Embryonic facial prominence (tissue), 1 donor: ENCODE results near the gene DRAXIN.

ENCODE experiments used
- DNase-seq: peaks from one replicate; pipeline ENCODE4 v3.0.0-alpha.2; 2016; ENCODE audit errors: extremely low spot score

The DRAXIN gene, protein sequence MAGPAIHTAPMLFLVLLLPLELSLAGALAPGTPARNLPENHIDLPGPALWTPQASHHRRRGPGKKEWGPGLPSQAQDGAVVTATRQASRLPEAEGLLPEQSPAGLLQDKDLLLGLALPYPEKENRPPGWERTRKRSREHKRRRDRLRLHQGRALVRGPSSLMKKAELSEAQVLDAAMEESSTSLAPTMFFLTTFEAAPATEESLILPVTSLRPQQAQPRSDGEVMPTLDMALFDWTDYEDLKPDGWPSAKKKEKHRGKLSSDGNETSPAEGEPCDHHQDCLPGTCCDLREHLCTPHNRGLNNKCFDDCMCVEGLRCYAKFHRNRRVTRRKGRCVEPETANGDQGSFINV

GRCh38 chr1:11691302-11691914 is at the start of gene DRAXIN:
TSS of gene DRAXIN (plus strand) at chr1:11691710. CDS start at chr1:11706259, 14,549 bp downstream.
- no peak for DNase-seq

- no peak for DNase-seq
Measured at GRCh38 chr1:11641776-11642305, 49.7 kb upstream of the DRAXIN start.

GRCh38 chr1:11642418-11643017 is 49.0 kb upstream of the DRAXIN start:
- DNase-seq, result peak; percentile 18

DNA sequence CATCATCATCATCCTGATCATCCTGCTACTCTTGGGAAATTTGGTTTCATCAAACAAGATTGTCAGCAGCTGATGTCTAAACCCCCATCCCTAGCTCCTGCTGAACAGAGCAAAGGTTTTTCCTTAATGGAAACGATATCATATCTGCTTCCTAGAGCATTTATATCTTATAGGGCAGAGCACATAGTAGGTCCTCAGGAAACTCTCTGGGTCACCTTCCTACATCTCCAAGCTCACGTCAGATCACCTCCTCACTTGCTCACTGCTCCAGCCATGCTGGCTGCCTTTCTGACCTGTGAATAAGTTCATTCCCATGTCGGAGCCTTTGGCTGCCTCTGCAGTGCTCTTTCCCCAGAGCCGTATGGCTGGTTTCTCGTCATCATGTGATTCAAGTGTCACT is 47.7 kb upstream of the DRAXIN start:
- DNase-seq, result no peak

DNA sequence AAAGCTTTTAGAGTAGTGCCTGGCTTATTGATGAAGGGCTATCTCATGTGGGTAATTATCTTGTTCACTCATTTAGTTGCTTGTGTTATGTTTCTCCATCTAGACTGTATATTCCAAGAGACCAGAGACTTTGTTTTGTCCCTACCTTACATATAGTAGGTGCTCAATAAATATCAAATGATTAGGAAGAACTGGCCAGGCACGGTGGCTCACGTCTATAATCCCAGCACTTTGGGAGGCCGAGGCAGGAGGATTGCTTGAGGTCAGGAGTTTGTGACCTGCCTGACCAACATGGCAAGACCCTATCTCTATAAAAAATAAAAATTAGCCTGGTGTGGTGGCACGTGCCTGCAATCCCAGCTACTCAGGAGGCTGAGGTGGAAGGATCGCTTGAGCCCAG is 46.2 kb upstream of the DRAXIN start:
- DNase-seq, result no peak

DNA sequence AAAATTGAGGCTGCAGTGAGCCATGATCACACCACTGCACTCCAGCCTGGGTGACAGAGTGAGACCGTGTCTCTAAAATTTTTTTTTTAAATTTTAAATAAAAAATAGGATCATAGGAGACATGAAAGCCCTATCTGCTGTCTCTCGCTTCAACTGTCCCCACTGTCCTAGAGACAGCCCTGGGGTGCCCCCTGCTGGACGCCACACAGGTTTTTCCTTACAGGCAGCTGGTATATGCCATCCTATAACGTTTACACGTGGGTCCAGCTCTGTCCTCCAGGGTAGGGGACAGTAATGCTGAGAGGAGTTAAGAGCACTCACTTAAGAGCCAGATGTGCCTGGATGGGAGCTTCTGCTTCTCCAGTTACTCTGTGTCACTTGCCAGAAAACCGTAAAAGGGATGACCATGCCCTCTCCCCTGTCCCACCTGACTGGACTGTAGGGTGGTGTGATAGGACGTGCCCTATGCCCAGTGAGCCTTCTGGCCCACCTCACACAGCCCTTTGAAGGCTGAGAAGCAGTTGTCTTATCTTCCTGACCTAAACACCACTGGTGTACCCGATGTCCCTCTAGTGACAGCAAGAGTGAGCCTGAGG is 45.7 kb upstream of the DRAXIN start:
- DNase-seq, result no peak

- no peak for DNase-seq
Measured at GRCh38 chr1:11646317-11646716, 45.2 kb upstream of the DRAXIN start.

DNA sequence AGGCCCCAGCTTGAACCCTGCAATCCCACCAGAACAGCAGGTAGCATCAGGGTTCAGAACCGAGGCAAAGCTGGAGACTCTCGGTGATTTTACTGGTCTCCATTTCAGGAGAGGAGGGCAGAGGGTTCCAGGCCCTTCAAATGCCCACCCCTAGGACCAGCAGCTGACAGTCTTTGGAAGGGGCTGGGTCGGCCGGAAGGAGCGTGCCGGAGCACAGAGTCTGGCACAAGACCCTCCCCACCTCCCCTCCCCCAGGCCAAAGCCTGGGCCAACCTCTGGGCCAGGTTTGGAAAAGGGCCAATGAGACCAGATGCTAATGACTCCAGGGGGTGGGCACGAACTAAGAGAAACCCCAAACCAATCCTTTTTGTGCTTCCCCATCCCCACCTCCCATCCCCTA is 44.2 kb upstream of the DRAXIN start:
- DNase-seq, result no peak

DNA sequence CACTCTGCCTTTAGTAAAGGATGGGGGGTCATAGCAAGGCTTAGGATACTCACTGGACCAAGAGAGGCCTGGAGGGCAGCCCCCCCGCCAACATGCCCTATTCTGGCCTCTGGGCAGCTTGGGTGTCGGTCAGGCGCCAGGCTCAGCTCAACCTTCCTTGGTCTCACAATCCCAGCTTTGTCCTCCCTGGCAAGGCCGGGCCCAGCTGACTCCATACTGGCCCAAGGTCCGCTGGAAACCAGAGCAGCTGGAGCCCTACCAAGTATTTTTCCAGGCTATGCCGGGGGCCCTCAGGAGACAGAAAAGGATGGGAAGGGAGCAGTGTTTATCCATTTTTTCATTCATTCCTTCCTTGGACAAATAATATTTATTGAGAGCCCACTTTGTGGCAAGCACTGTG is 43.5 kb upstream of the DRAXIN start:
- no peak for DNase-seq

DNA sequence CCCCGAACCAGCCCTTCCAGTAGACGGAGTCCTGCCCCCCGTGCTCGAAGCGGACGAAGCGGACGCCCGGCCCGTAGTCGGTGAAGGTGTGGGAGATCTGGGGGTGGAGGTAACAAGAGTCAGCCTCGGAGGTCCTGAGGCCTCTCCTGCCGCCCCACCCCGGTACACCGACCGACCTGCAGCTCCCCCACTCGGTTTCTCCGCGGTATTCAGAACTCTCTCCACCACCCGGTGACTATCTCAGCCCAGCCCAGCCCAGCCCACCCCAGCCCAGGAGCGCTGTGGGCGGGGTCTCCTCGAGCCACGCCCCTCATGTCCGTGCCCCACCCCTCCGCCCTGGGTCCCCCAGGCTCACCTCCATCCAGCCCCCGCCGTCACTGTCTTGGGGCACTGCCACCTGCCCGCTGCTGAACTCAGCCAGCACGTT is 42.8 kb upstream of the DRAXIN start:
- no peak for DNase-seq

GRCh38 chr1:11649237-11649623 is 42.3 kb upstream of the DRAXIN start:
- DNase-seq, result no peak

DNA sequence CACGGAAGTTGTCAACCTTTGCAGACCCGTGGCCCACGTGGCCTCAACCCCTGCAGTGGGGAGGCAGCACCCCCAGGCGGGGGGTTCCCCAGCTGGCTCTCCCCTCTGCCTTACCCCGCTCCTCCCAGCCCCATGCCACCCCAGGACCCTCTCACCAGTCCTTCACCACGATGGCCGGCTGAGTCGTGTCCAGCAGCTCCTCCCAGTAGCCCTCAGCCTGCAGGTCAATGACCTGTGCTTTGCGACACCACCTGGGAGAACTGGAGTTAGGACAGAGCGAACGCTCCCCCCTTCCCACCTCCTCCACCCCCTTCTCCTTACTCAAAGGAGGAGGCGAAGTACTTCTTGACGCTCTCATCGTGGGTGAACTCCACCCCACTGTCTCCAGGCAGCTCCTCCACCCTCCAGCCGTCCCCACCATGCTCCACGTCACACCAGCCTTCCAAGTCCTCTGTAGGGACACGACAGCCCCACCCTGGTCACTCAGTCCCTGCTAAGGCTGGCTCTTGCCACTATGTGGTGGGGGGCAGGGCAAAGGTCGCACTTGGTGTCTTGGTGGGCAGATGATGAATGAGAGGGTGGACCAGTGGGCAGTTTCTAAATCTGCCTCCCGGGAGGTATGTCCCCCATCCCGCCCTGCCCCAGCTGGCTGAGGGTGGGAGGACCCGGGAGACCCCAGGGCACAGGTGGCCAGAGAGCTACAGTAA is 41.7 kb upstream of the DRAXIN start:
- DNase-seq, result no peak

DNA sequence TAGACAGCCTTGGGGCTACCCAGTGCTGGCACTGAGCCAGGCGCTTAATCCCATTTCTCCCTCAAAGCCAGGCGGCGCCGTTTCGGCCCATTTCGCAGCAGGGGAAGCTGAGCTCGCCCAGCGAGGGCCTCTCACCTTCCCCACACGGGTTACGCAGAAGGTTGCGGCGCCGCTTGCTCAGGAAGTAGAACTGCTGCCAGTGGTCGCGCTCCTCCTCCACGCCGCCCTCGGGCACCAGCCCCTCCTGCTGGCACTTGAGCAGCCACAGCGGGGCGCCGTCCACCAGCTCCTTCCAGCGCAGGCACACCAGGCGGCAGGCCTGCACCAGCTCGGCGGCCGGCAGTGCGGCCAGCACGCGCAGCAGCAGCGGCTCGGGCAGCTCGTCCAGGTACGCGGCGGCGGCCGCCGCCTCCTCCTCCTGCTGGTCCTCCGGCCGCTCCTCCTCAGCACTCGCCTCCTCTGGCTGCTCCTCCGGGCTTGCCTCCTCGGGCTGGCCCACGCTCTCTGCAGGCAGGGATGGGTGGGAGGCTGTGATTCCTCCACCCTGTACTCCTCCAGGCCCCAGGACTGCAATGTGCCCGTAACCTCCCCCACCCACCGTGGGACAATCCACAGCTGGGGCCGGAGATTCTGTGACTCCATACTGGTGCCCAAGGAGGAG is 41.0 kb upstream of the DRAXIN start:
- DNase-seq, result peak; percentile 13

DNA sequence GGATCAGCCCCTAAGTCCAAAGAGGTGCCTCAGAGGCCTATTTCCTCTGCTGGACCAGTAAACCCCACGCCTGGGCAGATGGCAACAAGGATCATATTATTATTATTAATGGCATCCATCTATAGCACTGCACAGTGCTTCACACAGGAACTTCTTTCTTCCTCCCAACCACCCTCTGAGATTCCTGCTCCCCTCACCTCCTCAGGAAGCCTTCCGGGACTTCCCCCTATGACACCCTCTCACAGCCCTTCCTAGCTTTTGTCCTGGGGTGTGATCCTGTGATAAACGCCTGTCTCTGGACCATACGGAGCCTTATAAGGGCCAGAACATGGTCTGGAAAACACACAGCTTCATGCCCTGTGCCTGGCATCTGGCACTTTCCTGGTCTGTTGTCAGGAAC is 40.5 kb upstream of the DRAXIN start:
- no peak for DNase-seq

DNA sequence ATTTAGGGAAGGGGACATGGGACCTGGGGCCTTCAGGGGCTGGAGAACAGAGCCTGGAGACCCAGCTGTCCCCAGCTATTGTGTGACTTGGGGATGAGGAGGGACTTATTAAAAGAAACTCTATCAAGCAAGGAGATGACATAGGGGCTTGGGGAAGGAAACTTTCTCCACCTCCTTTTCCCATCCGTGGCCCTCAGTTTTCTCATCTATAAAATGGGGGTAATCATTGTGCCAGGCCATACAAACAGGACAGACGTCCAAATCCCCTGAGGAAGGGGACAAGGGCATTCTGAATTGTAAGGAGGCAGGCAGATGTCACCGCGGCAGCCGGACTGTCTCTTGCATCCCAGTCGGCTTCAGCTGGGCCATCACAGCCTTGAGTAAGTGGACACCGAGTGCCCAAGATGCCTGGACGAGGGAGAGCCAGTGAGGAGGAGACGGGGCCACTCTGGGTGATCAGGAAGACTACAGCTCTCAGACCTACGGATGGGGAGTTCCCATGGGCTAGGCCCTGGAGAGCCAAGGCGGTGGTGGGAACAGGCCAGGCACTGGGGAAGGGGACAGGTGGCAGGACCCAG is 39.2 kb upstream of the DRAXIN start:
- no peak for DNase-seq

DNA sequence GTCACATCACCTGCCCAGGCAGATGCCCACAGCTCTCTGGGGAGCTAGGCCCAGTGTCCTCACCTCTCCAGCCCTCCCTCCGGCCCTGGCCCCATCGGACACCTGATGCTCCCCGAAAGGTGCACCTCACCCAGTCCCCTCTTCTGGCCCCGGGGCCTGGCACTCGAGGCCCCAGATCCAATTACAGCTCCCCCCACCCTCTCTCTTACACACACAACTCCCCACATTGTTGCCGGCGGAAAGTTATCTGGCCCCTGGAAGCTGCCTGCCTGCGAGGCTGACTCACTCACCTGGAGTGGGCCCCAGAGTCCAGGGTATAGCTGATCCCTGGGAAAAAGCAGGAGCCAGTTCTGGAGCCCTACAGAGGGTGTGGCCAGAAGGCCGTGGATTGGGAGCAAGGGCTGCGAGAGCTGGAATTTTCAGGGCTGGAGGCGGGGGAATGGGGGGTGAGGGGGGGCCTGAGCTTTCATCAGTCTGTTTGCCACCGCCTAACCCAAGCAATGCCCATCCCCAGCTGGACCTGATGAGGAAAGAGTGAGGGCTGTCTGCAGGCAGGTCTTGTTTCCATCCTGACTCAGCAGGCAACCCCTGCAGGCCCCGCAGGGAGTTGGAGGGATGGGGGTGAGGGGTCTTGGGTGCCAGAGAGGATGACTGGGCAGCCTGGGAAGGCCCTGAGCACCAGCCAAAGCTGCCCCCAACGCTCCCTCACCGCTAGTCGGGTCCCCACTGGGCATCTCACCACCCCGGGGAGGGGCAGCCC is 38.2 kb upstream of the DRAXIN start:
- no peak for DNase-seq

- DNase-seq, result no peak
Measured at GRCh38 chr1:11653861-11654136, 37.7 kb upstream of the DRAXIN start.

DNA sequence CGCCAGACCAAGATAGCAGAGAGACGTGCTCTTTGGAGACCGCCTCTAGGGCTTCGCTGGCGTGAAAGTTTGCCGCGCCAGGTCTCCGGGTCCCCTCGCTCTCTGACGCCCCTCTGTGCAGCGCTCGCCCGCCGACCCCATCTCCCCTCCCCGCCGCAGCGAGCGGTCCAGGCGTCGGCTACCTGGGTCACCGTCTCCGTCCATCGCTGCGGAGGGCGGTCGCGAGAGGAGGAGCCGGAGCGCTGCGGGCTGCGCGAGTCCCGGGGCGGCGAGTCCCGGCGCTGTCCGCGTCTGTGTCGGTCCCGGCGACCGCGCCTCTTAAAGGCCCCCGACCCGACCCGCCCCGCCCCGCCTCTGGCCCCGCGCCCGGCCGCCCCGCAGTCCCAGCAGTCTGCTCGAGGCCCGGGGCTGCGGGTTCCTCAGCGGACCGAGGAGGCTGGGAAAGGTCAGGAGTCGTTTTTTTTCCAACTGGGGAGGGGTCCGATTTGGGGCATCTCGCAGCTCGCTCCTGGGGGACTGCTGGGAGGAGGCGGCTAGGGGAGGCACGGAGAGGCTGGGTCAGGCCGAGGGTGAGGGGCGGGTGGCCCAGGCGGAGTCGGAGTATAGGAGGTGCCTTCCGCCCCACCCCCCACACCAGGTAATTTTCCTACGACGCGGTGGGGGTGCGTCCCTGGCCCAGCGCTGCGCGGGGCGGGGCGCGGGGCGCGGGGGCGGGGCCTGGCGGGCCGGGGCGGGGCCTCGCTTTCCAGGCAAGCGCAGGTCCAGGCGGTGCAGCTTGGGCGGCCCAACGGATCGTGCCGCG is 37.2 kb upstream of the DRAXIN start, which contains the start of the genes FBXO2 and FBXO44:
Gene FBXO2, minus strand, starts transcription at position 293 of the 802 bp plus-strand sequence. Its CDS starts 89 bp downstream, at position 204.
Gene FBXO44, plus strand, starts transcription at position 741 of the 802 bp plus-strand sequence. CDS start 959 bp downstream, outside the sequence.
- no peak for DNase-seq
